ENCODE data around the gene CSMD2. TPM values are rescaled to one million over a fixed set of nuclear protein-coding genes. Genes with fewer than 3 reads are reported as not detected.

The CSMD2 gene
- total and polyA plus RNA-seq, 2 donors (not counting 1 experiment from before 2014, with no cell fraction given) = 2.2 to 7.6 TPM

- Histone ChIP-seq H4K20me1 (ENCODE audit: control insufficient read depth, extremely low read depth, insufficient read depth, low read length) (no peaks in the 10 kb centered on the region), H3K9me3 (ENCODE audit: control insufficient read depth, insufficient read depth, low read depth, low read length) (no peaks in the 10 kb centered on the region), H3K4me2 (ENCODE audit: extremely low read depth, insufficient read depth, low read length) (no peak overlapping the region), H2AFZ (ENCODE audit: low read length) (no peak overlapping the region), H3K36me3 (ENCODE audit: control insufficient read depth, insufficient read depth, low read length) (no peaks in the 10 kb centered on the region), H3K4me1 (ENCODE audit: control insufficient read depth, extremely low read depth, insufficient read depth, low read length) (no peaks in the 10 kb centered on the region), H3K27ac (ENCODE audit: insufficient read depth, low read length) (no peak overlapping the region), H3K79me2 (ENCODE audit: control insufficient read depth, insufficient read depth, low read length) (no peaks in the 10 kb centered on the region), H3K27me3 (ENCODE audit: control insufficient read depth, insufficient read depth, low read length) (no peaks in the 10 kb centered on the region), H3K4me3 (replicated peaks in 1 of 4; ENCODE audit: control extremely low read depth in 1 of 4, insufficient read depth in 1 of 4, low read depth in 3 of 4, low read length in 4 of 4) (no peak overlapping the region), H3K9ac (ENCODE audit: insufficient read depth, low read length) (no peak overlapping the region)
- no peak for DNase-seq (ENCODE audit: low read depth in 2 of 2)
- no peak for TF ChIP-seq CTCF (conservative IDR thresholded peaks at IDR 0.05 in 1 of 2, IDR thresholded peaks at IDR 0.05 in 1 of 2; ENCODE audit: low read depth in 1 of 2, low read length in 2 of 2)
- no peak for TF ChIP-seq EZH2 (IDR thresholded peaks at IDR 0.05; ENCODE audit: low read length, missing control alignments)
Measured at GRCh38 chr1:33623811-33624210, 541.2 kb downstream of the CSMD2 start.

- no peaks in the 10 kb centered on the region for H3K9me3 ChIP-seq (ENCODE audit: control insufficient read depth, insufficient read depth, low read depth, low read length)
- no peaks in the 10 kb centered on the region for H3K36me3 ChIP-seq (ENCODE audit: control insufficient read depth, insufficient read depth, low read length)
- TF ChIP-seq EZH2 (IDR thresholded peaks at IDR 0.05; ENCODE audit: low read length, missing control alignments) = no peak
- TF ChIP-seq CTCF (conservative IDR thresholded peaks at IDR 0.05 in 1 of 2, IDR thresholded peaks at IDR 0.05 in 1 of 2; ENCODE audit: low read depth in 1 of 2, low read length in 2 of 2) = no peak
- H3K27ac ChIP-seq (ENCODE audit: insufficient read depth, low read length) = no peak overlapping the region
- H3K27me3 ChIP-seq (ENCODE audit: control insufficient read depth, insufficient read depth, low read length) = no peaks in the 10 kb centered on the region
- no peaks in the 10 kb centered on the region for H3K4me1 ChIP-seq (ENCODE audit: control insufficient read depth, extremely low read depth, insufficient read depth, low read length)
- H3K79me2 ChIP-seq (ENCODE audit: control insufficient read depth, insufficient read depth, low read length) = no peaks in the 10 kb centered on the region
- H2AFZ ChIP-seq (ENCODE audit: low read length) = no peak overlapping the region
- H3K4me3 ChIP-seq (replicated peaks in 1 of 4; ENCODE audit: control extremely low read depth in 1 of 4, insufficient read depth in 1 of 4, low read depth in 3 of 4, low read length in 4 of 4) = no peak overlapping the region
- H4K20me1 ChIP-seq (ENCODE audit: control insufficient read depth, extremely low read depth, insufficient read depth, low read length) = no peaks in the 10 kb centered on the region
- H3K4me2 ChIP-seq (ENCODE audit: extremely low read depth, insufficient read depth, low read length) = no peak overlapping the region
- DNase-seq (ENCODE audit: low read depth in 2 of 2) = no peak
- no peak overlapping the region for H3K9ac ChIP-seq (ENCODE audit: insufficient read depth, low read length)
Measured at GRCh38 chr1:33622757-33623156, 542.3 kb downstream of the CSMD2 start.

- no peaks in the 10 kb centered on the region for H4K20me1 ChIP-seq (ENCODE audit: control insufficient read depth, extremely low read depth, insufficient read depth, low read length)
- H3K36me3 ChIP-seq (ENCODE audit: control insufficient read depth, insufficient read depth, low read length) = no peaks in the 10 kb centered on the region
- no peaks in the 10 kb centered on the region for H3K27me3 ChIP-seq (ENCODE audit: control insufficient read depth, insufficient read depth, low read length)
- no peak overlapping the region for H3K27ac ChIP-seq (ENCODE audit: insufficient read depth, low read length)
- H3K9ac ChIP-seq (ENCODE audit: insufficient read depth, low read length) = no peak overlapping the region
- H3K4me2 ChIP-seq (ENCODE audit: extremely low read depth, insufficient read depth, low read length) = no peak overlapping the region
- no peak overlapping the region for H3K4me3 ChIP-seq (replicated peaks in 1 of 4; ENCODE audit: control extremely low read depth in 1 of 4, insufficient read depth in 1 of 4, low read depth in 3 of 4, low read length in 4 of 4)
- no peaks in the 10 kb centered on the region for H3K9me3 ChIP-seq (ENCODE audit: control insufficient read depth, insufficient read depth, low read depth, low read length)
- no peak for DNase-seq (ENCODE audit: low read depth in 2 of 2)
- no peak for TF ChIP-seq EZH2 (IDR thresholded peaks at IDR 0.05; ENCODE audit: low read length, missing control alignments)
- TF ChIP-seq CTCF (conservative IDR thresholded peaks at IDR 0.05 in 1 of 2, IDR thresholded peaks at IDR 0.05 in 1 of 2; ENCODE audit: low read depth in 1 of 2, low read length in 2 of 2) = no peak
- H3K4me1 ChIP-seq (ENCODE audit: control insufficient read depth, extremely low read depth, insufficient read depth, low read length) = no peaks in the 10 kb centered on the region
- H2AFZ ChIP-seq (ENCODE audit: low read length) = no peak overlapping the region
- no peaks in the 10 kb centered on the region for H3K79me2 ChIP-seq (ENCODE audit: control insufficient read depth, insufficient read depth, low read length)
Measured at GRCh38 chr1:33618636-33619035, 546.4 kb downstream of the CSMD2 start.
